Ishikawa (cell line): ENCODE measurements around the gene A2ML1.

ENCODE experiments used
- CEBPB ChIP-seq: IDR thresholded peaks from 2 replicates; pipeline ENCODE4 v1.6.1; 2012
- CREB1 ChIP-seq: IDR thresholded peaks from 2 replicates; pipeline ENCODE4 v1.6.1; 2012; ENCODE audit warnings: low read depth
- EP300 ChIP-seq: IDR thresholded peaks from 2 replicates; pipeline ENCODE4 v1.6.1; 2012; ENCODE audit warnings: borderline replicate concordance
- RAD21 ChIP-seq: IDR thresholded peaks from 2 replicates; pipeline ENCODE4 v1.6.1; 2012; ENCODE audit warnings: low read depth
- TAF1 ChIP-seq: IDR thresholded peaks from 2 replicates; pipeline ENCODE4 v1.6.1; 2012; ENCODE audit warnings: low read depth, mild to moderate bottlenecking
- TCF12 ChIP-seq: IDR thresholded peaks from 2 replicates; pipeline ENCODE4 v1.6.1; 2012; ENCODE audit warnings: low read depth
- YY1 ChIP-seq: IDR thresholded peaks from 2 replicates; pipeline ENCODE4 v1.6.1; 2012; ENCODE audit warnings: low read depth
- ZBTB7A ChIP-seq: IDR thresholded peaks from 2 replicates; pipeline ENCODE4 v1.6.1; 2012; ENCODE audit warnings: low read depth

DNA sequence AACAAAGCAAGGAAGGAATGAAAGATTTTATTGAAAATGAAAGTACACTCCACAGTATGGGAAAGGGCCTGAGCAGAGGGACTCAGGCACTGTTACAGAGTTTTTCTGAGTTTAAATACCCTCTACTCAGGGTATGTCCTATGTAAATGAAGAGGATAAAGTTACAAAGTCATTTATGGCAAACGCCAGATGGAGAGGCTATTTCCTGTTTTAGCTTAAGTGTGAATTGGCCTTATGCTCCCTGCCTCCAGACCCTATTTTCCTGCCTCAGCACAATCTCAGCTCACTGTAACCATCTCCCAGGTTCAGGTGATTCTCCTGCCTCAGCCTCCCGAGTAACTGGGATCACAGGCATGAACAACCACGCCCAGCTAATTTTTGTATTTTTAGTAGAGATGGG is 85.1 kb downstream of the A2ML1 start:
- TF ChIP-seq TAF1 (no peak), YY1 (no peak), ZBTB7A (no peak), EP300 (no peak), RAD21 (no peak), CEBPB (no peak), TCF12 (no peak), CREB1 (no peak)
